PFSK-1 (cell line): Measurements from ENCODE around the gene TTLL12.

ENCODE experiments used
- FOXP2 ChIP-seq: optimal IDR thresholded peaks from 2 replicates; pipeline ENCODE3; 2011; ENCODE audit warnings: borderline replicate concordance, control low read depth, inconsistent platforms; ENCODE audit not compliant: insufficient read depth; ENCODE audit errors: extremely low read length, extremely low read depth
- POLR2AphosphoS5 ChIP-seq: IDR thresholded peaks from 2 replicates; pipeline ENCODE4 v1.6.1; 2012; ENCODE audit warnings: low read depth, mild to moderate bottlenecking, control low read depth, low read length, moderate library complexity
- REST ChIP-seq, 2 experiments: IDR thresholded peaks; 2 replicates each; pipeline versions ENCODE4 v1.6.1 to v1.8.0; 2011 to 2012; ENCODE audit warnings: low read depth in 2 of 2, low read length in 2 of 2, control low read depth in 1 of 2, inconsistent platforms in 1 of 2, mild to moderate bottlenecking in 1 of 2, moderate library complexity in 1 of 2; ENCODE audit not compliant: insufficient read depth in 1 of 2
- SIN3A ChIP-seq: IDR thresholded peaks from 2 replicates; pipeline ENCODE4 v1.6.1; 2012; ENCODE audit warnings: mild to moderate bottlenecking, low read length, moderate library complexity, borderline replicate concordance; ENCODE audit not compliant: insufficient read depth
- TAF1 ChIP-seq: IDR thresholded peaks from 2 replicates; pipeline ENCODE4 v1.6.1; 2012; ENCODE audit warnings: low read length, control low read depth, borderline replicate concordance; ENCODE audit not compliant: insufficient read depth

- no peak for TF ChIP-seq POLR2AphosphoS5
- no peak for TF ChIP-seq REST (IDR thresholded peaks at IDR 0.05; ENCODE audit: insufficient read depth in 1 of 2, low read depth in 2 of 2, low read length in 2 of 2)
- no peak for TF ChIP-seq TAF1
- no peak for TF ChIP-seq FOXP2
- no peak for TF ChIP-seq SIN3A
Observed at GRCh38 chr22:43231724-43232034, 44.7 kb upstream of the TTLL12 start.
